NCI-H460 (cell line): ENCODE measurements around the gene CAMTA1. TPM values are rescaled to one million over a fixed set of nuclear protein-coding genes. Genes with fewer than 3 reads are reported as not detected.

Source experiments
- DNase-seq: peaks from one replicate; pipeline ENCODE4 v3.0.0-alpha.2; 2016; ENCODE audit warnings: low read depth; ENCODE audit errors: extremely low read depth
- total RNA-seq: library from RNA; depleted of rRNA; stranded (reverse); fragments of >200 nt; shearing (Covaris generic); gene quantifications from 2 replicates; pipeline ENCODE4 v1.2.3, GENCODE V29; 2014

The CAMTA1 gene
- total RNA-seq, 1 experiment from 2014 or later: 39.9 TPM

DNA sequence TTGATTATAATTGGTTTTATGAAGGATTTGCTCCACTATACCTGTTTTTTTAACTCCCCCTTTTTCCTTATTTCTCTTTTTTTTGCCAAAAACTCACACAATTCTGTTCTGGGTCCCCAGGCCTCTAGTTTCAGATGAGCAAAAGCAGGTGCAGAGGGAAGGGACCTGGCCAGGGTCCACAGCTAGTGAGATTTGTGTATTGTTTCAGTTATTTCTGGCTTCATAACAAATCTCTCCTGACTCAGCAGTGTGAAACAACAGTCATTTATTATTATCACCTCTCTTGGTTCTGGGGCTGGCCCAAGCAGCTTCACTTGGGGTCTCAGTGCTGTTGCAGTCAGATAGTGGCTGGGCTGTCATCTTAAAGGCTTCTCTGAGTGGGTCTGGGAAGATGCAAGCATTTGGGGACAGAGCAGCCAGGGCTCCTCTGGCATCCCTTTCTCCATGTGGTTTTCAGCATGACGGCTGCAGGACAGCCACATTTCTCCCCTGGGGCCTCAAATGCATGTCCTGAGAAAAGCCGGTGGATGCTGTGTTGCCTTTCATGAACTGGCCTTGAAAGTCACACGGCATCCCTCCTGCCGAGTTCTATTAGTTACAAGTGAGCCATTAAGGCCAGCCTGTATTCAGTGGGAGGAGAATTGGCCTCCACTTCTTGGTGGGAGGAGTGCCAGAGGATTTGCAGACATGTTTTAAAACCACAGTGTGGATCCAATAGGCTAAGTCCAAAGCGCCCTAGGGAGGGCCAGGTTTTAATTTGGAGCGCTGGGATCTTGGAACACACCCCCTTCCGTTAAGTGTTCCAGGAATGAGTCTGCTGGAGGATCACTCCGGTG lies 137.1 kb downstream of the CAMTA1 start:
- DNase-seq: no peak

- DNase-seq: no peak
Observed at GRCh38 chr1:6923012-6923411, 137.8 kb downstream of the CAMTA1 start.

GRCh38 chr1:6923416-6923815 lies 138.2 kb downstream of the CAMTA1 start:
- no peak for DNase-seq

- no peak for DNase-seq
Observed at GRCh38 chr1:6923955-6924881, 139.0 kb downstream of the CAMTA1 start.

GRCh38 chr1:6924891-6925290 lies 139.6 kb downstream of the CAMTA1 start:
- DNase-seq: no peak

GRCh38 chr1:6927626-6928025 lies 142.4 kb downstream of the CAMTA1 start:
- no peak for DNase-seq

GRCh38 chr1:6928106-6928885 lies 143.0 kb downstream of the CAMTA1 start:
- no peak for DNase-seq

DNA sequence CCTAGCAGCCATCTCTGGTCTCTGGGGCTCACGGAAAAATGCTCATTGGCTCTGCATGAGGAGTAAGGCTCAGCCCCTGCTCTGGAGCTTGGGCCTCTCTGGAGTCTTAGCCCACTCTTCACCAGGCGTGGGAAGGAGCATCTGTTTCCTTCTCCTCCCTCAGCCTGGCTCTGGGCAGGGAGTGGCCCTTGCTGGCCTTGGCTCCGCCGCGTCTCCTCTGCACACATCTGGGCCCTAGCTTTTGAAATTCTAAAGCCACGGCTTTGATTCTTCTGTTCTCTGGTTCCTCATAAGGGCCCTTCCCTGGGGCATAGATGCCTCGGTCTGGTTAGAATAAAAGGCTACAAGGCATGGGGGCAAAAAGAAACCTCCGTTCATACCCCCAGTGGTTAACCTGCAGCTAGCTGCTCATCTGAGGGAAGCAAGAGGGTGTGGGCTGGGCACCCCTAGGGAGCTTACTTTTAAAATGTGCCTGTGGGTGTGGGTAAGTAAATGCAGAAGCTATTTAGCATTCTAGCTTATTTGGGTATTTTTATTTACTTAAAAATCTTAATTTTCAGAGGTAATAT lies 145.6 kb downstream of the CAMTA1 start:
- DNase-seq: no peak

GRCh38 chr1:6935361-6935883 lies 150.2 kb downstream of the CAMTA1 start:
- DNase-seq: no peak

- DNase-seq: no peak
Observed at GRCh38 chr1:6935911-6936690, 150.8 kb downstream of the CAMTA1 start.

DNA sequence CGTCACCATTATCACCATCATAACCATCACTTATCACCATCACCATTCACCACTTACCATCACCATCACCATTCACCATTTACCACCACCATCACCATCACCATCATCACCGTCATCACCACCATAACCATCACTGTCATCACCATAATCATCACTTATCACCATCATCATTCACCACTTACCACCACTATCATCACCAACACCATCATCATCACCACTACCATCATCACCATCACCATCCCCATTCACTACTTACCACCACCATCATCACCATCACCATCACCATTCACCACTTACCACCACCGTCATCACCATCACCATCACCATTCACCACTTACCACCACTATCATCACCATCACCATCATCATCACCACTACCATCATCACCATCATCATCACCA lies 151.8 kb downstream of the CAMTA1 start:
- no peak for DNase-seq

DNA sequence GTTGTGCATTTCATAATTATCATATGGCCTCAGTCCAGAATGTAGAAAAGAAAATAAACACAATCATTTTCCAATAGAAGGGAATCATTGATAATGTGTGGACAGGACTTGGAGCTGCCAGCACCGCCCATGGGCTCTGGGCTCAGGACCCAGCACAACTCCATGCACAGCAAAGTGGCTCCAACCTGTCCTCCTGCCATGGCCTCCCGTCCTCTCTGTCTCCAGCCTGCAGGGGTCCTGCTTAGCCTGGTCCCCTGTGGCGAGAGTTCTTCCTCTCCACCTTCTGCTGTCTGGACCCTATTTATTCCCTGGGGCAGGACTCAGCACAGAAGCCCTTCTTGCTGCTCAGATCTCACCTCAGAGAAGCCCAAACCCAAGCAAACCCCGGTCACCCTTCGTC lies 154.1 kb downstream of the CAMTA1 start:
- DNase-seq: no peak

DNA sequence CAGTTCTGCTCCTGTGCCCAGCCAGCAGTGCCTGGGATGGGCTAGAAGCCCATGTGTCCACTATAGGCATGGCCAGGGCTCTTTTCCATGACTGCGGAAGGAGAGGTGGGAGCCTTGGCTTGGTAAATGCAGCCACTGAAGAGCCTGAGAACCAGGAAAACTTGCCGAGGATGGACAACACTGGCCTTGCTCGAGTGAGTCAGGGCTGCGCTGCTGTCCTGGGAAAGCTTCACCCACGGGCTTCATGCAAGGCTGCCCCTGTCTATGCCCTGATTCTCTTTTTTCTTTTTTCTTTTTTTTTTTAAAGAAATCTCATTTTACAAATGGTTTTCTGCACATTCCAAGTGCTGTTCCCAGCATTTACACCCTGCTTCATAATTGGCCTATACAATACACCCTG lies 156.5 kb downstream of the CAMTA1 start:
- no peak for DNase-seq

DNA sequence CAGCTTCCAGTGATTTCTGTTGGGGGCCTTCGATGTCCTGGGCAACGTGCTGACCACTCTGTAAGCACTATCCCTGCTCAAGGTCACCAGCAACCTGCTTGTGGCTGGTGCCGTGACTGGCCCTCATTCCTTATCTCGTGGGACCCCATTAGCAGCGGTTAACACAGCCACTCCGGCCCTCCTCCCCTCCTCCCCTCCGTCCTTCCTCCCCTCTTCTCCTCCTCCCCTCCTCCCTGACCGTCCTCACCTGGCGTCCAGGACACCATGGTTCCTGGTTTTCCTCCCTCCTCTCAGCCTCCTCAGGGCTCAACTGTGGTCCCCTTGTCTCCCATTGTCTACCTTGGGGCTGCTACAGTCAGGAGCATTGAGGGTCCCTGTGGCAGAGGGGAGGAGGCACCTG lies 157.7 kb downstream of the CAMTA1 start:
- DNase-seq: no peak

DNA sequence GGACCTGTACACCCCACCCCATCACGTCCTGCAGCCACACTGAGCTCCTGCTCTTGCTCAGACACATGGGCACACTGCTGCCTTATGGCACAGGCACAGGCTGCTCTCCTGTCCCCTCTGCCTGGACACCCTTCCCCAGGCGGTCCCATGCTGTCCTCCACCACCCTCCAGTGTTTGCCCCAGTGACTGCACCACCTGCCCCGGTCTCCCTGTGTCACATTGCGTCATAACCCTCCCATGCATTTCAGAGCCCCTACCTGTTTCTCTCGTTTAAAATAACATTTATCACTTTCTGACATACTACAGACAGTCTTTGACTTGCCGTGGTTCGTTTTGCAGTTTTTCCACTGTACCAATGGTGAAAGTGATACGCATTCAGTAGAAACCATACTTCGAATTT lies 159.2 kb downstream of the CAMTA1 start:
- DNase-seq: no peak

GRCh38 chr1:6947952-6948351 lies 162.7 kb downstream of the CAMTA1 start:
- no peak for DNase-seq

DNA sequence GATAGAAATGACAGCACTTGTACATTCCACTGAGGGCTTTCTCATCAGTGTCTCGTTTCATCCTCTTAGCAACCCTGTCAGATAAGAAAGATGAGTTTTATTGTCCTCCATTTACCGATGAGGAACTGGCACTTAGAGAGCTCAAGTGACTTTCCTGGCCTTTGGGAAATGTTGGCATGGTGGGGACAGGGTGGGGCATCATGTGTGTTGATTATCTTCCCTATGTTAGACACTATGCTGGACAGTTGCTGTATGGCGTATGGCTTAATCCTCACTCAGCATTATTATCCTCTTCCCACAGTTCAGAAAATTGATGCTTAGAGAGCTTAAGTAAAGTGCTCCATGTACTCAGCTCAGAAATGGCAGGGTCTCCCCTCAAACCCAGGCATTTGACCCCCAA lies 163.2 kb downstream of the CAMTA1 start:
- DNase-seq: no peak

DNA sequence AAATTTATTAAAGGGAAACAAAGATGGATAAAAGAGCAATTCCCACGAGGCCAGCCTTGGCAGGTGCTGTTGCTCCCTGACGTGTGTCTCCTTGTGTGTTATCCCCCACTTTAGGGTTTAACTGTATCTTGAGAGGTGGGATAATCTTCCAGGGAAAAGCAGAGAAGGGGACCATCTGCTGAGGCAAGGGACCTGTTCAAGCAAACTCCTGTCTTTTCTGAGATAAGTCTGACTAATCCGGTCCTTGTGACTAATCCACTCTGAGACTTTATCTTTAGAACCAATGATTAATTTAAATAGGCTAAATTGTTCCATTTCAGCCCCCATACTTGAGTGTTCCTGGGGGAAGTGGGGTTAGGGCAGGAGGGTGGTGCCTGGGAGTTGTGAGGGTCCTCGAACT lies 163.6 kb downstream of the CAMTA1 start:
- no peak for DNase-seq

- no peak for DNase-seq
Observed at GRCh38 chr1:6950001-6950765, 164.9 kb downstream of the CAMTA1 start.
